ENCODE measurements around the gene GOPC. TPM values are rescaled to one million over a fixed set of nuclear protein-coding genes. Genes with fewer than 3 reads are reported as not detected.

Gene GOPC
- total RNA-seq, 1 donor from 2014 or later = 32.8 TPM

DNA sequence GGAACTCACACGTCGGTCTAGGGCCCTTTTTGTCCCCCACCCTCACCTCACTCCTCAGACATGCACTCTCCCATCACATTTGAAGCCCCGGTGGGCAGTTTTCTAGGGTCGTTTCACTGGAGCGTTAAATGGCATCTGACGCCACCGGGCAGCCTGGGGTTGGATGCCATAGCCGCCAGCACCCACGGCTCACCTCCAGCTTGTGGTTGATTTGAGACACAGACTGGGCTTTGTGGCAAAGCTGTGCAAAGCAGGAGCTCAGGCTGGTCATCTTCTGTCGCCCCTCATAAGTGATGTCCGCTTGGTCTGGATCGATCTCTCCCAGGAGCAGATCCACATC lies 530 bp downstream of the GOPC start:
- H3K4me1 Mint-ChIP-seq (ENCODE audit: unreplicated experiment) = peaks cover 23% of the 10 kb centered on the region

DNA sequence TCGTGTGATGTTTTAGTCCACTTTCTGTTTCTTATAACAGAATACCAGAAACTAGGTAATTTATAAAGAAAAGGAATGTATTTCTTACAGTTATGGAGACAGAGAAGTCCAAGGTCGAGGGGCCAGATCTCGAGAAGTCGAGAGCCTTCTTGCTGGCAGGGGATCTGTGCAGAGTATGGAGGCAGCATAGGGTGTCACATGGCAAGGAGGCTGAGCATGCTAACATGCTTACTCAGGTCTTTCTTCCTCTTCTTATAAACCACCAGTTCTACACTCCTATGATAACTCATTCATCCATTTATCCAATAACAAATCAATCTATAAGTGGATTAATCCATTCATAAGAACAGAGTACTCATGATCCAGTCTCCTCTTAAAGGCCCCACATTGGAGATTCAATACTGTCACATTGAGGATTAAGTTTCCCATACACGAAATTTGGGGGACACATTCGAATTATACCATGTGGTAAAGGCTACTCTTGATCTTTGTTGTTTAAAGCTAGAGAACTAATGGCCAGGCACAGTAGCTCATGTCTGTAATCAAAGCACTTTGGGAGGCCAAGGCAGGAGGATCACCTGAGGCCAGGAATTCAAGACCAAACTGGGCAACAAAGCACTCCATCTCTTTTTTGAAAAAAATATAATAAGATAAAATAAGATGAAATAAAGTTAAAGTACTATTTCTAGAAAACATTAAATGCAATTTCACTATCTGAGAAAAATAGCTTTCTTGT lies 2.1 kb downstream of the GOPC start:
- Mint-ChIP-seq H3K27ac (no peak overlapping the region), H3K36me3 (peaks cover 42% of the 10 kb centered on the region), H3K4me1 (ENCODE audit: unreplicated experiment) (peaks cover 21% of the 10 kb centered on the region), H3K9me3 (no peaks in the 10 kb centered on the region), H3K27me3 (no peaks in the 10 kb centered on the region), H3K4me3 (peak overlapping the region; percentile 99)
- TF ChIP-seq, protein P1, sequence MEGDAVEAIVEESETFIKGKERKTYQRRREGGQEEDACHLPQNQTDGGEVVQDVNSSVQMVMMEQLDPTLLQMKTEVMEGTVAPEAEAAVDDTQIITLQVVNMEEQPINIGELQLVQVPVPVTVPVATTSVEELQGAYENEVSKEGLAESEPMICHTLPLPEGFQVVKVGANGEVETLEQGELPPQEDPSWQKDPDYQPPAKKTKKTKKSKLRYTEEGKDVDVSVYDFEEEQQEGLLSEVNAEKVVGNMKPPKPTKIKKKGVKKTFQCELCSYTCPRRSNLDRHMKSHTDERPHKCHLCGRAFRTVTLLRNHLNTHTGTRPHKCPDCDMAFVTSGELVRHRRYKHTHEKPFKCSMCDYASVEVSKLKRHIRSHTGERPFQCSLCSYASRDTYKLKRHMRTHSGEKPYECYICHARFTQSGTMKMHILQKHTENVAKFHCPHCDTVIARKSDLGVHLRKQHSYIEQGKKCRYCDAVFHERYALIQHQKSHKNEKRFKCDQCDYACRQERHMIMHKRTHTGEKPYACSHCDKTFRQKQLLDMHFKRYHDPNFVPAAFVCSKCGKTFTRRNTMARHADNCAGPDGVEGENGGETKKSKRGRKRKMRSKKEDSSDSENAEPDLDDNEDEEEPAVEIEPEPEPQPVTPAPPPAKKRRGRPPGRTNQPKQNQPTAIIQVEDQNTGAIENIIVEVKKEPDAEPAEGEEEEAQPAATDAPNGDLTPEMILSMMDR (conservative IDR thresholded peaks at IDR 0.05) = no peak
- DNase-seq (ENCODE audit: extremely low spot score, unreplicated experiment) = no peak

More for the DNA sequence above, 530 bp downstream of the GOPC start:
- Mint-ChIP-seq H3K4me3 (peak overlapping the region; percentile 99), H3K27me3 (no peaks in the 10 kb centered on the region), H3K9me3 (no peaks in the 10 kb centered on the region), H3K36me3 (peaks cover 27% of the 10 kb centered on the region), H3K27ac (peak overlapping the region; percentile 97)
- TF ChIP-seq, protein P1 (conservative IDR thresholded peaks at IDR 0.05) = no peak
- DNase-seq (ENCODE audit: extremely low spot score, unreplicated experiment) = no peak

DNA sequence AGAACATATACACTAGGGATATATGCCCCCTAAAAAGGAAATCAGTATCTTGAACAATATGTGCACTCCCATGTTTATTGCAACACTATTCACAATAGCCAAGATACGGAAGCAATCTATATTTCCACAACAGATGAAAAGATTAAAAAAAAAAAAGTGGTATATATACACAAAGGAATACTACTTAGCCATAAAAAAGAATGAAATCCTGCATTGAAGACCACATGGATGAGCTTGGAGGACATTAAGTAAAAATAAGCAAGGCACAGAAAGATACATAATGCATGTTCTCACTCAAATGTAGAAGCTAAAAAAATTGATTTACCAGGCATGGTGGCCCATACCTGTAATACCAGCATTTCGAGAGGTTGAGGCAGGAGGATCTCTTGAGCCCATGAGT lies 4.6 kb downstream of the GOPC start:
- Mint-ChIP-seq H3K36me3 (peaks cover 42% of the 10 kb centered on the region), H3K4me1 (ENCODE audit: unreplicated experiment) (peaks cover 18% of the 10 kb centered on the region), H3K9me3 (no peaks in the 10 kb centered on the region), H3K4me3 (no peak overlapping the region), H3K27ac (no peak overlapping the region), H3K27me3 (no peaks in the 10 kb centered on the region)
- TF ChIP-seq, protein P1 (conservative IDR thresholded peaks at IDR 0.05) = no peak
- no peak for DNase-seq (ENCODE audit: extremely low spot score, unreplicated experiment)

DNA sequence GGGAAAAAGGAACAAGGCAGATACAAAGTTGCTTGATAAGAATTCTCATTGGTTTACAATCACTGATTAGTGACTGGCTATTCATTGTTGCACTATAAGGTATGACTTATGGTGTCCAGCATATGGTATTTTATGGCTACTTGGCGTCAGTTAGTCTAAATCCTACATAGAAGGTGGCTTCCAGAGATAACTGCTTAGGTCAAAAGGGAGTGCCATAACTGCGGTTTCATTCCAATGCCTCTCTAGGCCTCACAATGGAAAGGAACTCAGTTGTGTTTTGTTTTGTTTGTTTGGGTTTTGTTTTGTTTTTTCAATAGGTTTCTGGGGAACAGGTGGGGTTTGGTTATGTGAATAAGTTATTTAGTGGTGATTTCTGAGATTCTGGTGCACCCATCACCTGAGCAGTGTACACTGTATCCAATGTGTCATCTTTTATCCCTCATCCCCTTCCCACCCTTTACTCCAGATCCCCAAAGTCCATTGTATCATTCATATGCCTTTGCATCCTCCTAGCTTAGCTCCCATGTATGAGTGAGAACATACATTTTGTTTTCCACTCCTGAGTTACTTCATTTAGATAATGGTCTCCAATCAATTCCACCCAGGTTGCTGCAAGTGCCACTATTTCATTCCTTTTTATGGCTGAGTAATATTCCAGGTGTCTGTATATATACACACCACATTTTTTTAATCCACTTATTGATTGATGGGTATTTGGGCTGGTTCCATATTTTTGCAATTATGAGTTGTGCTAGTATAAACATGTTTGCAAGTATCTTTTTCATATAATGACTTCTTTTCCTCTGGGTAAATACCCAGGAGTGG lies 7.0 kb downstream of the GOPC start:
- Mint-ChIP-seq H3K9me3 (no peaks in the 10 kb centered on the region), H3K27ac (no peak overlapping the region), H3K27me3 (no peaks in the 10 kb centered on the region), H3K4me1 (ENCODE audit: unreplicated experiment) (peaks cover 14% of the 10 kb centered on the region), H3K4me3 (no peak overlapping the region), H3K36me3 (peaks cover 47% of the 10 kb centered on the region)
- TF ChIP-seq, protein P1 (conservative IDR thresholded peaks at IDR 0.05) = no peak
- DNase-seq (ENCODE audit: extremely low spot score, unreplicated experiment) = no peak

DNA sequence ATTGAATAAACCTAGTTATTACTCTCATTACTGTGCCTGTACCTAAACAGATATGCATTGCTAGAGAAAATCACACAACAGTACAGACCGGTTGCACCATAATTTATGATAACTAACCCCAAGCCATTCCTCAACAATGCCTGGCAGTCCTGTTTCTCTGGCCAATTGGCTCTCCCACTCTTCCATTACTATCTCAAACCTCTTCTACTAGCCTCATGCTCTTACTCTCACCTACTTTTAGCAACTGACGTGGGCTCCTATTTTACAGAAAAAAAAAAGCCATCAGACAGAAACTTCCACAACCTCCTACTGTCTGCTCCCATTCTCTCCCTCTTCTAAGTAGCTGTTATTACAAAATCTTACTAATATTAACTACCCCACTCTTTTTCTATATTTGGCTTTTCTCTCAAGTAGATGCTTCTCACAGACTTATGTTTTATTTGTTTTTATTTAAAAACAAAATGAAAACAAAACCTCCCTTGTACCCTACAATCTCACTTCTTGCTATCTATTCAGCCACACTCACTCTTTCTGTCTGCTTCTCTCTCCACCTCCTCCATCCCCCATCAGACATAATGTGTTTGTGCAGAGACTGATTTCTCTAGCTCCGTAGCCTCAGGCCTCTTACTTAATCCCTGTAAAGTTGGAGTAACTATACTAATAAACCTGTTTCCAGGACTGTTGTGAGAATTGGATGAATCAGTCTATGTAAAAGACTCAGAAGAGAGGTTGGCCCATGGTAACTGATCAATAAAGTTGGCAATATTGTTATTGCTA lies 9.1 kb downstream of the GOPC start:
- Mint-ChIP-seq H3K9me3 (no peaks in the 10 kb centered on the region), H3K4me3 (no peak overlapping the region), H3K4me1 (ENCODE audit: unreplicated experiment) (no peaks in the 10 kb centered on the region), H3K27ac (no peak overlapping the region), H3K27me3 (no peaks in the 10 kb centered on the region), H3K36me3 (peaks cover 43% of the 10 kb centered on the region)
- TF ChIP-seq, protein P1 (conservative IDR thresholded peaks at IDR 0.05) = no peak
- no peak for DNase-seq (ENCODE audit: extremely low spot score, unreplicated experiment)

Measured in type B pancreatic cell (in vitro differentiated cells).